ENCODE results near the gene GFER.

DNA sequence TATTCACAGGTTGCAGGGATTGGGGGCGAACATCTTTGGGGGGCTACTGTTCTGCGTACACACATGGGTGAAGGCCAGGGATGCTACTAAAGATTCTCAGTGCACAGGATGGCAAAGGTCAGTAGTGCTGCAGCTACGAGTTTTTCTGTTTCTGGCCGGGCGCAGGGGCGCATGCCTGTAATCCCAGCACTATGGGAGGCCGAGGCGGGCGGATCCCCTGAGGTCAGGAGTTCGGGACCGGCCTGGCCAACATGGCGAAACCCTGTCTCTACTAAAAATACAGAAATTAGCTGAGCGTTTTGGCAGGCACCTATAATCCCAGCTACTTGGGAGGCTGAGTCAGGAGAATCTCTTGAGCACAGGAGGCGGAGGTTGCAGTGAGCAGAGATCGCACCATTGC, 29.5 kb downstream of the GFER start:
- TF ChIP-seq, protein P1, sequence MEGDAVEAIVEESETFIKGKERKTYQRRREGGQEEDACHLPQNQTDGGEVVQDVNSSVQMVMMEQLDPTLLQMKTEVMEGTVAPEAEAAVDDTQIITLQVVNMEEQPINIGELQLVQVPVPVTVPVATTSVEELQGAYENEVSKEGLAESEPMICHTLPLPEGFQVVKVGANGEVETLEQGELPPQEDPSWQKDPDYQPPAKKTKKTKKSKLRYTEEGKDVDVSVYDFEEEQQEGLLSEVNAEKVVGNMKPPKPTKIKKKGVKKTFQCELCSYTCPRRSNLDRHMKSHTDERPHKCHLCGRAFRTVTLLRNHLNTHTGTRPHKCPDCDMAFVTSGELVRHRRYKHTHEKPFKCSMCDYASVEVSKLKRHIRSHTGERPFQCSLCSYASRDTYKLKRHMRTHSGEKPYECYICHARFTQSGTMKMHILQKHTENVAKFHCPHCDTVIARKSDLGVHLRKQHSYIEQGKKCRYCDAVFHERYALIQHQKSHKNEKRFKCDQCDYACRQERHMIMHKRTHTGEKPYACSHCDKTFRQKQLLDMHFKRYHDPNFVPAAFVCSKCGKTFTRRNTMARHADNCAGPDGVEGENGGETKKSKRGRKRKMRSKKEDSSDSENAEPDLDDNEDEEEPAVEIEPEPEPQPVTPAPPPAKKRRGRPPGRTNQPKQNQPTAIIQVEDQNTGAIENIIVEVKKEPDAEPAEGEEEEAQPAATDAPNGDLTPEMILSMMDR (IDR thresholded peaks at IDR 0.05), result no peak
- no peak for TF ChIP-seq POLR2A (IDR thresholded peaks at IDR 0.05)
- TF ChIP-seq EP300 (IDR thresholded peaks at IDR 0.05), result no peak

Data from tibial nerve (tissue), 4 donors.